ENCODE data around the gene AFDN. TPM values are rescaled to one million over a fixed set of nuclear protein-coding genes. Genes with fewer than 3 reads are reported as not detected.

AFDN gene, protein sequence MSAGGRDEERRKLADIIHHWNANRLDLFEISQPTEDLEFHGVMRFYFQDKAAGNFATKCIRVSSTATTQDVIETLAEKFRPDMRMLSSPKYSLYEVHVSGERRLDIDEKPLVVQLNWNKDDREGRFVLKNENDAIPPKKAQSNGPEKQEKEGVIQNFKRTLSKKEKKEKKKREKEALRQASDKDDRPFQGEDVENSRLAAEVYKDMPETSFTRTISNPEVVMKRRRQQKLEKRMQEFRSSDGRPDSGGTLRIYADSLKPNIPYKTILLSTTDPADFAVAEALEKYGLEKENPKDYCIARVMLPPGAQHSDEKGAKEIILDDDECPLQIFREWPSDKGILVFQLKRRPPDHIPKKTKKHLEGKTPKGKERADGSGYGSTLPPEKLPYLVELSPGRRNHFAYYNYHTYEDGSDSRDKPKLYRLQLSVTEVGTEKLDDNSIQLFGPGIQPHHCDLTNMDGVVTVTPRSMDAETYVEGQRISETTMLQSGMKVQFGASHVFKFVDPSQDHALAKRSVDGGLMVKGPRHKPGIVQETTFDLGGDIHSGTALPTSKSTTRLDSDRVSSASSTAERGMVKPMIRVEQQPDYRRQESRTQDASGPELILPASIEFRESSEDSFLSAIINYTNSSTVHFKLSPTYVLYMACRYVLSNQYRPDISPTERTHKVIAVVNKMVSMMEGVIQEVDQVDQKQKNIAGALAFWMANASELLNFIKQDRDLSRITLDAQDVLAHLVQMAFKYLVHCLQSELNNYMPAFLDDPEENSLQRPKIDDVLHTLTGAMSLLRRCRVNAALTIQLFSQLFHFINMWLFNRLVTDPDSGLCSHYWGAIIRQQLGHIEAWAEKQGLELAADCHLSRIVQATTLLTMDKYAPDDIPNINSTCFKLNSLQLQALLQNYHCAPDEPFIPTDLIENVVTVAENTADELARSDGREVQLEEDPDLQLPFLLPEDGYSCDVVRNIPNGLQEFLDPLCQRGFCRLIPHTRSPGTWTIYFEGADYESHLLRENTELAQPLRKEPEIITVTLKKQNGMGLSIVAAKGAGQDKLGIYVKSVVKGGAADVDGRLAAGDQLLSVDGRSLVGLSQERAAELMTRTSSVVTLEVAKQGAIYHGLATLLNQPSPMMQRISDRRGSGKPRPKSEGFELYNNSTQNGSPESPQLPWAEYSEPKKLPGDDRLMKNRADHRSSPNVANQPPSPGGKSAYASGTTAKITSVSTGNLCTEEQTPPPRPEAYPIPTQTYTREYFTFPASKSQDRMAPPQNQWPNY (N-terminal part only)
- total RNA-seq (2014; rRNA removed; shearing (Covaris generic)) (200 and 208 TPM in 2 replicates), polyA plus RNA-seq (2016; fragmentation: Nextera tagmentation; extraction: Ambion mirVana) (66.9 and 78.4 TPM in 2 replicates)
- long read RNA-seq, partial matches to known transcripts = 3 of 8 reads
- long read RNA-seq, other reads (novel, unspliced or antisense) = 5 of 8 reads

DNA sequence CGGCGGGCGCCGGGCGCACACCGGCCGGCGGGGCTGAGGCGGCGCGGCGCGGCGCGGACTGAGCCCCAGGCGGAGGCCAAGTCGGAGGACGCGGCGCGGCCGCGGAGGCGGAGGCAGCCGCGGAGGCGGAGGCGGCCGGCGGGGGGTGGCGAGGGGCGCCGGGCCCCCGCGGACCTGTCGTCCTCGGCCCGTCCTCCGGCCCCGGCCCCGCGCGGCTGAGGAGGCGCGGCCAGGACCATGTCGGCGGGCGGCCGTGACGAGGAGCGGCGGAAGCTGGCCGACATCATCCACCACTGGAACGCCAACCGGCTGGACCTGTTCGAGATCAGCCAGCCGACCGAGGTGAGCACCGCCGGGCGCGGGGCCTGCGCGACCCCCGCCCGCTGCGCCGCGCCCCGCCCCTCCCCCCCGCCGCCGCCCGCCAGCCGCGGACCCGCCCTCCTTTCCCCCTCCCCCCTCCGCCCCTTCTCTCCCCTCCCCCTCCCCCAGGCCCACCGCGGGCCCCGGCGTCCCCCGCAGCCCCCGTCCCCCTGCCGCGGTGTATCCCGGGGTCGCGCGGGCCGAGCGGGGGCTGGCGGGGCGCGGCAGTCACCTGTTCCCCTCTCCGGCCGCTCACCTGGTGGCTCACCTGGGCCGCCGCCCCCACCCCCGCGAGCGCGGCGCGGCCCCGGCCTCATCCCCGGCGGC, at the start of gene AFDN:
AFDN (plus strand) TSS at position 16 of the 687 bp plus-strand sequence; CDS start at position 238, 222 bp downstream.
- peak within 1 kb of the TSS; percentile 94 for H3K4me2 ChIP-seq
- H3K27me3 Mint-ChIP-seq (ENCODE audit: insufficient read depth, low read depth, poor library complexity) = peaks cover 20% of the 10 kb centered on the region
- peak within 1 kb of the TSS; percentile 87 for H3K27ac ChIP-seq (ENCODE audit: low read depth)
- H3K36me3 ChIP-seq (ENCODE audit: insufficient read depth) = no peaks in the 10 kb centered on the region
- H3K36me3 Mint-ChIP-seq (ENCODE audit: low read depth) = peaks cover 14% of the 10 kb centered on the region
- peak within 1 kb of the TSS; percentile 98 for H3K4me3 Mint-ChIP-seq
- H3K4me3 ChIP-seq = peak within 1 kb of the TSS; percentile 80
- peak within 1 kb of the TSS; percentile 96 for H3K27ac Mint-ChIP-seq
- peaks cover 18% of the 10 kb centered on the region for H3K4me1 ChIP-seq (ENCODE audit: insufficient read depth)
- peak within 1 kb of the TSS; percentile 85; the same call in 1 of the 2 replicates for H2AFZ ChIP-seq
- no peak for ATAC-seq
- no peaks in the 10 kb centered on the region for H3F3A ChIP-seq (replicated peaks; ENCODE audit: low read depth)
- H3K79me2 ChIP-seq (replicated peaks; ENCODE audit: insufficient read depth) = peaks cover 45% of the 10 kb centered on the region
- H3K9me3 Mint-ChIP-seq = peaks cover 3% of the 10 kb centered on the region; the same call in 1 of the 3 replicates
- H3K9me2 ChIP-seq (ENCODE audit: insufficient read depth) = no peaks in the 10 kb centered on the region
- H4K20me1 ChIP-seq (replicated peaks; ENCODE audit: insufficient read depth) = peaks cover 39% of the 10 kb centered on the region
- DNase-seq (ENCODE audit: low spot score) = peak; percentile 58
- peaks cover 40% of the 10 kb centered on the region for H3K4me1 Mint-ChIP-seq
- peaks cover 7% of the 10 kb centered on the region; the same call in 1 of the 2 replicates for H3K27me3 ChIP-seq (ENCODE audit: insufficient read depth)
- TF ChIP-seq ZNF114 (CRISPR knock-in tag; IDR thresholded peaks at IDR 0.05) = no peak
- TF ChIP-seq, protein P1, sequence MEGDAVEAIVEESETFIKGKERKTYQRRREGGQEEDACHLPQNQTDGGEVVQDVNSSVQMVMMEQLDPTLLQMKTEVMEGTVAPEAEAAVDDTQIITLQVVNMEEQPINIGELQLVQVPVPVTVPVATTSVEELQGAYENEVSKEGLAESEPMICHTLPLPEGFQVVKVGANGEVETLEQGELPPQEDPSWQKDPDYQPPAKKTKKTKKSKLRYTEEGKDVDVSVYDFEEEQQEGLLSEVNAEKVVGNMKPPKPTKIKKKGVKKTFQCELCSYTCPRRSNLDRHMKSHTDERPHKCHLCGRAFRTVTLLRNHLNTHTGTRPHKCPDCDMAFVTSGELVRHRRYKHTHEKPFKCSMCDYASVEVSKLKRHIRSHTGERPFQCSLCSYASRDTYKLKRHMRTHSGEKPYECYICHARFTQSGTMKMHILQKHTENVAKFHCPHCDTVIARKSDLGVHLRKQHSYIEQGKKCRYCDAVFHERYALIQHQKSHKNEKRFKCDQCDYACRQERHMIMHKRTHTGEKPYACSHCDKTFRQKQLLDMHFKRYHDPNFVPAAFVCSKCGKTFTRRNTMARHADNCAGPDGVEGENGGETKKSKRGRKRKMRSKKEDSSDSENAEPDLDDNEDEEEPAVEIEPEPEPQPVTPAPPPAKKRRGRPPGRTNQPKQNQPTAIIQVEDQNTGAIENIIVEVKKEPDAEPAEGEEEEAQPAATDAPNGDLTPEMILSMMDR (conservative IDR thresholded peaks at IDR 0.05; ENCODE audit: low read depth in 2 of 2) = no peak
- TF ChIP-seq ZNF331 (CRISPR knock-in tag; IDR thresholded peaks at IDR 0.05; ENCODE audit: low read depth) = no peak
- TF ChIP-seq NANOG (IDR thresholded peaks at IDR 0.05; ENCODE audit: borderline replicate concordance) = no peak
- no peak for TF ChIP-seq EZH2 (IDR thresholded peaks at IDR 0.05; ENCODE audit: low read depth, unreplicated experiment)
- TF ChIP-seq POLR2AphosphoS5 (IDR thresholded peaks at IDR 0.05; ENCODE audit: low read depth) = no peak; the same call in none of the 2 replicates
- TF ChIP-seq EZH2phosphoT487 (IDR thresholded peaks at IDR 0.05; ENCODE audit: unreplicated experiment) = no peak
- no peak for TF ChIP-seq JUNB (IDR thresholded peaks at IDR 0.05; ENCODE audit: unreplicated experiment)
- TF ChIP-seq, protein P2, sequence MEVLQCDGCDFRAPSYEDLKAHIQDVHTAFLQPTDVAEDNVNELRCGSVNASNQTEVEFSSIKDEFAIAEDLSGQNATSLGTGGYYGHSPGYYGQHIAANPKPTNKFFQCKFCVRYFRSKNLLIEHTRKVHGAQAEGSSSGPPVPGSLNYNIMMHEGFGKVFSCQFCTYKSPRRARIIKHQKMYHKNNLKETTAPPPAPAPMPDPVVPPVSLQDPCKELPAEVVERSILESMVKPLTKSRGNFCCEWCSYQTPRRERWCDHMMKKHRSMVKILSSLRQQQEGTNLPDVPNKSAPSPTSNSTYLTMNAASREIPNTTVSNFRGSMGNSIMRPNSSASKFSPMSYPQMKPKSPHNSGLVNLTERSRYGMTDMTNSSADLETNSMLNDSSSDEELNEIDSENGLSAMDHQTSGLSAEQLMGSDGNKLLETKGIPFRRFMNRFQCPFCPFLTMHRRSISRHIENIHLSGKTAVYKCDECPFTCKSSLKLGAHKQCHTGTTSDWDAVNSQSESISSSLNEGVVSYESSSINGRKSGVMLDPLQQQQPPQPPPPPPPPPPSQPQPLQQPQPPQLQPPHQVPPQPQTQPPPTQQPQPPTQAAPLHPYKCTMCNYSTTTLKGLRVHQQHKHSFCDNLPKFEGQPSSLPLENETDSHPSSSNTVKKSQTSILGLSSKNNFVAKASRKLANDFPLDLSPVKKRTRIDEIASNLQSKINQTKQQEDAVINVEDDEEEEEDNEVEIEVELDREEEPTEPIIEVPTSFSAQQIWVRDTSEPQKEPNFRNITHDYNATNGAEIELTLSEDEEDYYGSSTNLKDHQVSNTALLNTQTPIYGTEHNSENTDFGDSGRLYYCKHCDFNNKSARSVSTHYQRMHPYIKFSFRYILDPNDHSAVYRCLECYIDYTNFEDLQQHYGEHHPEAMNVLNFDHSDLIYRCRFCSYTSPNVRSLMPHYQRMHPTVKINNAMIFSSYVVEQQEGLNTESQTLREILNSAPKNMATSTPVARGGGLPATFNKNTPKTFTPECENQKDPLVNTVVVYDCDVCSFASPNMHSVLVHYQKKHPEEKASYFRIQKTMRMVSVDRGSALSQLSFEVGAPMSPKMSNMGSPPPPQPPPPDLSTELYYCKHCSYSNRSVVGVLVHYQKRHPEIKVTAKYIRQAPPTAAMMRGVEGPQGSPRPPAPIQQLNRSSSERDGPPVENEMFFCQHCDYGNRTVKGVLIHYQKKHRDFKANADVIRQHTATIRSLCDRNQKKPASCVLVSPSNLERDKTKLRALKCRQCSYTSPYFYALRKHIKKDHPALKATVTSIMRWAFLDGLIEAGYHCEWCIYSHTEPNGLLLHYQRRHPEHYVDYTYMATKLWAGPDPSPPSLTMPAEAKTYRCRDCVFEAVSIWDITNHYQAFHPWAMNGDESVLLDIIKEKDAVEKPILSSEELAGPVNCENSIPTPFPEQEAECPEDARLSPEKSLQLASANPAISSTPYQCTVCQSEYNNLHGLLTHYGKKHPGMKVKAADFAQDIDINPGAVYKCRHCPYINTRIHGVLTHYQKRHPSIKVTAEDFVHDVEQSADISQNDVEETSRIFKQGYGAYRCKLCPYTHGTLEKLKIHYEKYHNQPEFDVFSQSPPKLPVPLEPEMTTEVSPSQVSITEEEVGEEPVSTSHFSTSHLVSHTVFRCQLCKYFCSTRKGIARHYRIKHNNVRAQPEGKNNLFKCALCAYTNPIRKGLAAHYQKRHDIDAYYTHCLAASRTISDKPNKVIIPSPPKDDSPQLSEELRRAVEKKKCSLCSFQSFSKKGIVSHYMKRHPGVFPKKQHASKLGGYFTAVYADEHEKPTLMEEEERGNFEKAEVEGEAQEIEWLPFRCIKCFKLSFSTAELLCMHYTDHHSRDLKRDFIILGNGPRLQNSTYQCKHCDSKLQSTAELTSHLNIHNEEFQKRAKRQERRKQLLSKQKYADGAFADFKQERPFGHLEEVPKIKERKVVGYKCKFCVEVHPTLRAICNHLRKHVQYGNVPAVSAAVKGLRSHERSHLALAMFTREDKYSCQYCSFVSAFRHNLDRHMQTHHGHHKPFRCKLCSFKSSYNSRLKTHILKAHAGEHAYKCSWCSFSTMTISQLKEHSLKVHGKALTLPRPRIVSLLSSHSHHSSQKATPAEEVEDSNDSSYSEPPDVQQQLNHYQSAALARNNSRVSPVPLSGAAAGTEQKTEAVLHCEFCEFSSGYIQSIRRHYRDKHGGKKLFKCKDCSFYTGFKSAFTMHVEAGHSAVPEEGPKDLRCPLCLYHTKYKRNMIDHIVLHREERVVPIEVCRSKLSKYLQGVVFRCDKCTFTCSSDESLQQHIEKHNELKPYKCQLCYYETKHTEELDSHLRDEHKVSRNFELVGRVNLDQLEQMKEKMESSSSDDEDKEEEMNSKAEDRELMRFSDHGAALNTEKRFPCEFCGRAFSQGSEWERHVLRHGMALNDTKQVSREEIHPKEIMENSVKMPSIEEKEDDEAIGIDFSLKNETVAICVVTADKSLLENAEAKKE (CRISPR knock-in tag; IDR thresholded peaks at IDR 0.05) = no peak
- no peak for TF ChIP-seq STAT1 (IDR thresholded peaks at IDR 0.05; ENCODE audit: unreplicated experiment)
- TF ChIP-seq, protein P3, sequence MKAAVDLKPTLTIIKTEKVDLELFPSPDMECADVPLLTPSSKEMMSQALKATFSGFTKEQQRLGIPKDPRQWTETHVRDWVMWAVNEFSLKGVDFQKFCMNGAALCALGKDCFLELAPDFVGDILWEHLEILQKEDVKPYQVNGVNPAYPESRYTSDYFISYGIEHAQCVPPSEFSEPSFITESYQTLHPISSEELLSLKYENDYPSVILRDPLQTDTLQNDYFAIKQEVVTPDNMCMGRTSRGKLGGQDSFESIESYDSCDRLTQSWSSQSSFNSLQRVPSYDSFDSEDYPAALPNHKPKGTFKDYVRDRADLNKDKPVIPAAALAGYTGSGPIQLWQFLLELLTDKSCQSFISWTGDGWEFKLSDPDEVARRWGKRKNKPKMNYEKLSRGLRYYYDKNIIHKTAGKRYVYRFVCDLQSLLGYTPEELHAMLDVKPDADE (IDR thresholded peaks at IDR 0.05) = no peak
- no peak for TF ChIP-seq CREB1 (CRISPR knock-in tag; IDR thresholded peaks at IDR 0.05; ENCODE audit: low read depth)
